Right atrium auricular region (tissue), 2 donors: ENCODE data around the gene ZNF766. TPM values are rescaled to one million over a fixed set of nuclear protein-coding genes. Genes with fewer than 3 reads are reported as not detected.
"Not testable (repeated sequence)": the region's sequence is repeated elsewhere in the genome, so short reads cannot be mapped to it uniquely, and the experiment has no call there.

ENCODE experiments used
- DNase-seq: peaks from one replicate; pipeline ENCODE4 v3.0.0-alpha.2; 2019; ENCODE audit warnings: low spot score
- H3K27ac ChIP-seq, 2 donors: fragments of 200-600 bp; sonication (generic); 1 replicate in 1 of 2; 2 replicates in 1 of 2; pipeline ENCODE4 v1.5.1; 2016 to 2019
- H3K27me3 ChIP-seq, 2 donors: fragments of 200-600 bp; sonication (generic); one replicate each; pipeline versions ENCODE4 v1.5.1 to v1.6.0; 2017 to 2019
- H3K36me3 ChIP-seq: fragments of 200-600 bp; sonication (generic); one replicate; pipeline ENCODE4 v1.5.1; 2016
- H3K4me1 ChIP-seq, 2 donors: fragments of 200-600 bp; sonication (generic); one replicate each; pipeline versions ENCODE4 v1.5.1 to v1.6.0; 2017 to 2019
- H3K4me3 ChIP-seq, 2 donors: fragments of 200-600 bp; sonication (generic); 1 replicate in 1 of 2; 2 replicates in 1 of 2; pipeline ENCODE4 v1.5.1; 2017 to 2019; ENCODE audit warnings: mild to moderate bottlenecking in 1 of 2, moderate library complexity in 1 of 2
- H3K9me3 ChIP-seq, 2 donors: fragments of 200-600 bp; sonication (generic); one replicate each; pipeline ENCODE4 v1.5.1; 2019
- CTCF ChIP-seq, 2 donors: fragments of 200-600 bp; sonication (generic); IDR thresholded peaks; one replicate each; pipeline ENCODE4 v1.5.1; 2019; ENCODE audit warnings: antibody characterized with exemption in 2 of 2
- microRNA counts, 2 donors: library from miRNA; unstranded; fragments of <30 nt; microRNA quantifications; one replicate each; lab custom pipeline; 2016 to 2017
- microRNA-seq, 2 donors: library from miRNA; unstranded; fragments of <30 nt; microRNA quantifications; one replicate each; pipeline ENCODE4, GENCODE V29; 2016 to 2017; ENCODE audit warnings: borderline number of aligned reads in 2 of 2, borderline replicate concordance in 1 of 2
- total RNA-seq, 2 donors: library from RNA; depleted of rRNA; stranded (reverse); fragments of >200 nt; gene quantifications; one replicate each; pipeline ENCODE4 v1.1.0, GENCODE V29; 2016

Gene ZNF766
- total RNA-seq, 2 donors from 2014 or later: 4.1 to 5.0 TPM

- DNase-seq: no peak
- TF ChIP-seq CTCF (IDR thresholded peaks at IDR 0.05): no peak
- H3K9me3 ChIP-seq: peaks cover 18 to 40% of the 10 kb centered on the region in 2 donors
- H3K4me3 ChIP-seq: peak overlapping the region; percentile 66 to 90
- H3K36me3 ChIP-seq: no peaks in the 10 kb centered on the region
- H3K4me1 ChIP-seq: peaks cover 0 to 9% of the 10 kb centered on the region in 2 donors
- no peaks in the 10 kb centered on the region for H3K27me3 ChIP-seq
- H3K27ac ChIP-seq: peak overlapping the region; percentile 71 to 79
Measured at GRCh38 chr19:52335768-52336116, 66.4 kb downstream of the ZNF766 start.

GRCh38 chr19:52336117-52336790 is 66.9 kb downstream of the ZNF766 start, which contains the start of gene ZNF610:
Gene ZNF610 (plus strand): TSS chr19:52336243. CDS start chr19:52349173, 12,930 bp downstream.
- DNase-seq: peak; percentile 90
- no peak for TF ChIP-seq CTCF (IDR thresholded peaks at IDR 0.05)
- peaks cover 0 to 9% of the 10 kb centered on the region in 2 donors for H3K4me1 ChIP-seq
- H3K27me3 ChIP-seq: no peaks in the 10 kb centered on the region
- H3K4me3 ChIP-seq: peak within 1 kb of the TSS; percentile 66 to 90
- peaks cover 15 to 35% of the 10 kb centered on the region in 2 donors for H3K9me3 ChIP-seq
- H3K27ac ChIP-seq: peak within 1 kb of the TSS; percentile 71 to 79
- no peaks in the 10 kb centered on the region for H3K36me3 ChIP-seq

GRCh38 chr19:52336791-52337381 is 67.5 kb downstream of the ZNF766 start:
- H3K9me3 ChIP-seq: peaks cover 8 to 28% of the 10 kb centered on the region in 2 donors
- no peak for TF ChIP-seq CTCF (IDR thresholded peaks at IDR 0.05)

GRCh38 chr19:52339022-52339421 is 69.6 kb downstream of the ZNF766 start:
- H3K4me1 ChIP-seq, H3K9me3 ChIP-seq, H3K4me3 ChIP-seq, H3K36me3 ChIP-seq, H3K27me3 ChIP-seq, H3K27ac ChIP-seq, DNase-seq: not testable (repeated sequence)

More at GRCh38 chr19:52336791-52337381, 67.5 kb downstream of the ZNF766 start:
- Histone ChIP-seq H3K27me3 (no peaks in the 10 kb centered on the region), H3K36me3 (no peaks in the 10 kb centered on the region), H3K27ac (peak overlapping the region; percentile 71 to 79), H3K4me1 (peaks cover 0 to 9% of the 10 kb centered on the region in 2 donors), H3K4me3 (peak overlapping the region; percentile 66 to 90)
- DNase-seq: no peak

GRCh38 chr19:52343548-52343947 is 74.2 kb downstream of the ZNF766 start:
- Histone ChIP-seq H3K9me3 (no peaks in the 10 kb centered on the region), H3K4me1 (no peaks in the 10 kb centered on the region), H3K36me3 (peaks cover 3% of the 10 kb centered on the region), H3K27me3 (no peaks in the 10 kb centered on the region), H3K4me3 (no peak overlapping the region), H3K27ac (no peak overlapping the region)
- TF ChIP-seq CTCF (IDR thresholded peaks at IDR 0.05): peak in 1 of 2 donors; percentile 63
- no peak for DNase-seq

- no peak for DNase-seq
- Histone ChIP-seq H3K36me3 (peaks cover 19% of the 10 kb centered on the region), H3K4me1 (no peaks in the 10 kb centered on the region), H3K9me3 (no peaks in the 10 kb centered on the region), H3K27me3 (no peaks in the 10 kb centered on the region), H3K27ac (no peak overlapping the region), H3K4me3 (no peak overlapping the region)
- TF ChIP-seq CTCF (IDR thresholded peaks at IDR 0.05): no peak
Measured at GRCh38 chr19:52345162-52345561, 75.8 kb downstream of the ZNF766 start.

MicroRNAs within 50 kb of the gene (microRNA counts, 767-probe panel; counts per million panel counts)
- microRNA hsa-miR-643 (lab: Ali Mortazavi, UCI): 0 to 31.0 counts per million in 2 donors

Small RNA genes within 50 kb of the gene (microRNA-seq; reads per million reads assigned to microRNA genes)
- 2.1 to 2.8 reads per million in 2 donors for gene MIR643
- gene MIR6801: 0 reads per million in 2 donors

Other genes starting within 250 kb of the ZNF766 start
- gene ZNF614, start 241.2 kb upstream of the ZNF766 start, total RNA-seq: 1 to 10 TPM; 6.5 to 6.6 TPM
- gene ZNF432, start 220.7 kb upstream of the ZNF766 start, total RNA-seq: 1 to 10 TPM; 5.4 to 8.6 TPM
- gene ZNF841, start 173.8 kb upstream of the ZNF766 start, total RNA-seq: 10 to 100 TPM in 1 of 2 donors, 1 to 10 TPM in 1; 4.8 to 11.0 TPM
- gene ZNF616, start 129.6 kb upstream of the ZNF766 start, total RNA-seq: 1 to 10 TPM; 2.4 to 3.3 TPM
- gene ZNF836, start 98.0 kb upstream of the ZNF766 start, total RNA-seq: 1 to 10 TPM; 2.2 to 7.6 TPM
- gene PPP2R1A, start 79.5 kb upstream of the ZNF766 start, total RNA-seq: 100 to 1,000 TPM; 284 to 322 TPM
- gene ZNF480, start 27.6 kb downstream of the ZNF766 start, total RNA-seq: 1 to 10 TPM; 8.6 to 9.2 TPM
- gene ZNF610, start 66.7 kb downstream of the ZNF766 start, total RNA-seq: 1 to 10 TPM; 1.9 to 7.1 TPM
- 10 to 100 TPM; 19.6 to 20.5 TPM for gene ZNF880, start 100.3 kb downstream of the ZNF766 start, total RNA-seq
- 10 to 100 TPM in 1 of 2 donors, 1 to 10 TPM in 1; 9.4 to 16.7 TPM for gene ZNF528, start 128.3 kb downstream of the ZNF766 start, total RNA-seq
- gene ZNF534, start 159.6 kb downstream of the ZNF766 start, total RNA-seq: under 1 TPM in 1 of 2 donors, not detected in 1; 0.16 TPM
- 1 to 10 TPM; 1.5 to 1.6 TPM for gene ZNF578, start 184.0 kb downstream of the ZNF766 start, total RNA-seq